ENCODE data around the gene SPATS2L.

Gene SPATS2L

GRCh38 chr2:200525066-200525465 is 218.6 kb downstream of the SPATS2L start:
- no peak for DNase-seq

GRCh38 chr2:200525551-200525881 is 219.0 kb downstream of the SPATS2L start:
- DNase-seq: no peak

GRCh38 chr2:200525882-200526651 is 219.6 kb downstream of the SPATS2L start, which contains the start of gene SGO2:
Gene SGO2, plus strand, starts transcription at chr2:200526207. Its CDS starts 6,769 bp downstream, at chr2:200532976.
- DNase-seq: peak; percentile 97

- DNase-seq: no peak
Observed at GRCh38 chr2:200528228-200528627, 221.7 kb downstream of the SPATS2L start.

Measured in midbrain (tissue), 1 donor.